ENCODE data around the gene IL22RA2.
"Not testable (repeated sequence)": the region's sequence is repeated elsewhere in the genome, so short reads cannot be mapped to it uniquely, and the experiment has no call there.

IL22RA2 gene

DNA sequence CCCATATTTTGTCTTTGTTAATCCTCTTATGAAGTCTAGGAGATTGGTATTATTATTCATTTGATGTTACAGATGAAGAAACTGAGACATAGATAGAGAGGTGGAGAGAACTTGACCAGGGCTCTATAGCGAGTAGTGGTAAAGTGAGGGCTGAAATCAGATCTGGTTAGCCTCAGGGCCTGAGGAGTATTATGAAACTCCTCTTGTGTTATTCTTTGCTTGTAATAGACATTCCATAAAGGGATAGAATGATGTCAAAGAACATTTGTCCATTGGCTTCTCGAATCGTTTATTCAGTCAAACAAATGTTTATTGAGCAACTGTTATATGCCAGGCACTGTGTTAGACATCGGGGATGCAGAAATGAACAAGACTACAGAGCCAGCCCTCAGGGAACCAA, at the start of gene IL22RA2:
TSS of gene IL22RA2 (minus strand) at position 144 of the 400 bp plus-strand sequence. CDS start 11,895 bp downstream, outside the sequence.
- DNase-seq = no peak

- no peak for DNase-seq
Measured at GRCh38 chr6:137222381-137222780, 48.9 kb upstream of the IL22RA2 start.

DNA sequence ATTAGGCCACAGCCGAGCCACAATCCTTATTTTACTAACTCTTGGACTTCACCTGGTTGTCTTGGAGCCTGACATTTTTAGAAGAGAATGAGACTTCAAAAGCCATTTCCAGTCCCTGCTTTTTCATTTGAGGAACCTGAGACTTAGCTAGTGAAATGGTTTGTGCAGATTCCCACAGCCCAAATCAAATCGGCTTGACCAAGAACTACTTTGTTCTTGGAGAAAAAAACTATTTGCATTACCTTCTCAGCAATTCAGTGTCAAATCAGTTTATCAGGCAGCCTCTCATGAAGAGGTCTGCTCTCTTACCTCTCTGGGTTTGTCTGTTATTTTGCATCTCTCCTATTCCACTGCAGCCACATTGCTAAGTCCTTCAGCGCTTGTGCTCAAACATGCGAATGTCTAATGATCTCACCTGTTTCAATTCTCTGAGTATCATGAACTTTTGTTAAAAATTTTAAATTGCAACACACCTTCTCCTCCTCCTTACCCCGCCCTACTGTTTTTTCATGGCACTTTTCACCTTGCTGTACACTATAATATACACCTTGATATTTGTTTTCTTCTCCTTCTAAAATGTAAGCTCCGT, 46.3 kb upstream of the IL22RA2 start:
- DNase-seq = no peak

GRCh38 chr6:137218917-137219663, 45.6 kb upstream of the IL22RA2 start, which contains the start of gene IFNGR1:
IFNGR1 (minus strand) TSS chr6:137219385; CDS start chr6:137219327, 58 bp downstream.
- DNase-seq = peak; percentile 89

GRCh38 chr6:137218473-137218916, 45.1 kb upstream of the IL22RA2 start:
- no peak for DNase-seq

DNA sequence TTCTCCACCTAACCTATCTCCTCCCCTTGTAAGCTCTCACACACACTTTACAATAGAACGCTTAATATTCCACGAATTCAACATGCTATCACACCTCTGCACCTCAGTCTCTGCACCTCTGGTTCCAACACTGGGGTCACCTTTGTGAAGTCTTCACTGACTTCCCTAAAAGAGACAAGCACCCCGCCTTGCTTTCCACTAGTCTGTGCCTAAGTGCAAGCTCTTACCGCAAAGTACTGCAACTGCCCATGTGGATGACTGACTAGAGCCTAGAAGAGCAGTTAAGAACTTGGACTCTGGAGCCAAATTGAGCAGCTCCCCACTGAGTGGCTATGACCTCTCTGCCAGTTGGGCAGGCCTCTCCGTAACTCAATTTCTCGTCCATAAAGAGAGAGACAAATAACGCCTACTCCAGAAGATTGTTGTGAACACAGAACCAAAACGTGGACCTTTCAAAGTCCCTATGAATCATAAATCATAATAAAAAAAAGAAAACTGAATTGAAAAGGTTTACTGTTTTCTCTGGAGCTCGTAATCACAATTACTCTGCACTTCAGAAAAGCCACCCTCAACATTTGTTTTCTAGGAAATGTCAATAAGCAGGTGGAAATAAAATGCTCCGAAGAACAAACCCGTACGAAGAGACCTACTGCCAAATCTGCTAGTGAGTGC, 44.5 kb upstream of the IL22RA2 start:
- DNase-seq = no peak

DNA sequence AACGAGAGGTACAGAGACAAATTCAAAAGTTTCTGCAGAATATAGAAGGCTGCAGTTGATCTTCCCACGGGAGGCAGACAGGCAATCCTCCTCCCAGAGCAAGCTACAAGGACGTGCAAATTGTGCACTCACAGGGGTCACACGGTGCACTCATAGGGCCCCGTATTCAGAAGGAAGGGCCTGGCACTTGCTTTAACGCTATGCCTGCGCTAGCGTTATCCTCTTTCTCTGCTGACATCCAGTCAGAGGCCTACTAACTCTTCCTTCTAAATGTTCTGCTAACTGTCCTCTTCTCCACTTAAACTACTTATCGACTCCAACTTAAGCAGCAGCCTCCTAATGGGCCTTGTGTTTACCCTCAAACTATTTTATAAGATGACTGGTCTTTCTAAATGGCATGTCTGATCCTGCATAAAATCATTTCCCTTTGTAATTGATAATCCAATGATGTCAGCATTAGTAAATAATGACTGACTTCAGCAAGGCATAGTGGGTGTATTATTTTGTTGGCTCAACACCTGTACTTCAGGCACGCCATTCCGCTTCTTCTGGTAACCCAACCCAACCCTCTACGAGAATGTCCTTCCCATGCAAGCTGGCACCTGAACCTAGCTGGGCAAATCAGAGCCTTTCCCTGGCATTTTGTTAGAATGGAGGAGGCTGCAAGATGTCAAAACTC, 43.6 kb upstream of the IL22RA2 start:
- DNase-seq = no peak

- DNase-seq = no peak
Measured at GRCh38 chr6:137216106-137216505, 42.7 kb upstream of the IL22RA2 start.

- DNase-seq = not testable (repeated sequence)
Measured at GRCh38 chr6:137215630-137216029, 42.2 kb upstream of the IL22RA2 start.

- DNase-seq = no peak
Measured at GRCh38 chr6:137214931-137215330, 41.5 kb upstream of the IL22RA2 start.

- no peak for DNase-seq
Measured at GRCh38 chr6:137213813-137214212, 40.4 kb upstream of the IL22RA2 start.

DNA sequence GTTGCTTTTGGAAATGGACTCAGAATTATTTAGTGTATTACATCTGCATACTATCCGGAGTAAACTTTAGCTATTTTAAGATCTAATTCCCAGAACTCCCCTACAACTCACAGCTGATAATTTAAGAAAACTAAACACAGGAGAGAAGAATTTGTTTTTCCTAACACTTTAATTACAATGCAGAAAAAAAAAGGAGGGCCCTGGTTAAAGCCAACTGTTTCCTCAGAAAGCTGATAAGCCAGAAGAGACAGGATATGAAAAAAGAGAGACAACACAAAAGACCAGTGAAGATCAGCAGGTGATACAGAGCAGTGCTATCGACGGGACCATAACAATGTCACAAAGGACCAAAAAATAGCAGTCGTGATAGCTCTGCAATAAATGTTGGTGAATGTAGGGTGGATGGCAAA, 39.9 kb upstream of the IL22RA2 start:
- no peak for DNase-seq

GRCh38 chr6:137211910-137212309, 38.5 kb upstream of the IL22RA2 start:
- DNase-seq = no peak

GRCh38 chr6:137210903-137211302, 37.5 kb upstream of the IL22RA2 start:
- peak; percentile 66 for DNase-seq

- no peak for DNase-seq
Measured at GRCh38 chr6:137208279-137208678, 34.8 kb upstream of the IL22RA2 start.

DNA sequence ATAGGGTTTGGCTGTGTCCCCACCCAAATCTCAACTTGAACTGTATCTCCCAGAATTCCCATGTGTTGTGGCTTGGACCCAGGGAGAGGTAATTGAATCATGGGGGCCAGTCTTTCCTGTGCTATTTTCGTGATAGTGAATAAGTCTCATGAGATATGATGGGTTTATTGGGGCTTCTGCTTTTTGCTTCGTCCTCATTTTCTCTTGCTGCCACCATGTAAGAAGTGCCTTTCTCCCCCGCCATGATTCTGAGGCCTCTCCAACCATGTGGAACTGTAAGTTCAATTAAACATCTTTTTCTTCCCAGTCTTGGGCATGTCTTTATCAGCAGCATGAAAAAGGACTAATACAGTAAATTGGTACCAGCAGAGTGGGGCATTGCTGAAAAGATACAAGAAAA, 34.0 kb upstream of the IL22RA2 start:
- not testable (repeated sequence) for DNase-seq

- DNase-seq = no peak
Measured at GRCh38 chr6:137206577-137206976, 33.1 kb upstream of the IL22RA2 start.

DNA sequence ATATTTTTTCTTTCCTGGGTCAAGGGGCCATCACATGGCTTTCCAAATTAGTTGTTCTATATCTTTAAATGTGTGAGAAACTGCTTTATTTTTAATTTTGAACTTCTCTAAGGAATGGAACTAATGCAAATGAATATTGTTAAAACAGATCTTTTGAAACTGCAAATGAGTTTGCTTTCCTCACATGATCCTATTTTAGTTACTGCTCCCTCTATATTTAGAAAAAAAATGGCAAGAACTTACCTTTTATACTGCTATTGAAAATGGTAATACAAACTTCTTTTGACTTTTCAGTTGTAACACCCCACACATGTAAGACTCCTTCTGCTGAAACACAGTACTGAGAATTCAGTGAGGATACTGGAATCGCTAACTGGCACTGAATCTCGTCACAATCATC, 29.8 kb upstream of the IL22RA2 start:
- DNase-seq = no peak

DNA sequence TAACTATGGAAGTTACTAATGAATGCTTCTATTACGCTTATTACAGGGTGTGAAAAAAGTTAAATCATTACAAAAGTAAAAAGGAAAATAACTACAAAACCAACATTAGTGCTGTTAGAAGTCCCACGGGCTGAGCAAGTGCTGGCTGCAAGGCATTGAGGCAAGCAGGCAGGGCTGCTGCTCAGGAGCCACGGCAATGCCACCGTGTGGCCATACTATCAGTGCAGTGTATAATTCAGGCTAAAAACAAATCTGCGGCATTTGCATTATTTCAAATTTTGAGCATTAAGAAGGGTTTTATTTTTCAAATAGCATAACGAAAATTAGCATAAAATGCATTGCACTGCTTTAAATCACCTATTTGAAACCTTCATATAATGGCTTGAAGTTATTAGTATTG, 28.6 kb upstream of the IL22RA2 start:
- no peak for DNase-seq

GRCh38 chr6:137201006-137201405, 27.6 kb upstream of the IL22RA2 start:
- no peak for DNase-seq

GRCh38 chr6:137200288-137200687, 26.8 kb upstream of the IL22RA2 start:
- DNase-seq = no peak

GRCh38 chr6:137197684-137198645, 24.5 kb upstream of the IL22RA2 start:
- DNase-seq = no peak
